ENCODE data around the gene STOML1. TPM values are rescaled to one million over a fixed set of nuclear protein-coding genes. Genes with fewer than 3 reads are reported as not detected.

STOML1 gene
- total RNA-seq, 1 experiment from 2014 or later = 5.0 TPM

DNA sequence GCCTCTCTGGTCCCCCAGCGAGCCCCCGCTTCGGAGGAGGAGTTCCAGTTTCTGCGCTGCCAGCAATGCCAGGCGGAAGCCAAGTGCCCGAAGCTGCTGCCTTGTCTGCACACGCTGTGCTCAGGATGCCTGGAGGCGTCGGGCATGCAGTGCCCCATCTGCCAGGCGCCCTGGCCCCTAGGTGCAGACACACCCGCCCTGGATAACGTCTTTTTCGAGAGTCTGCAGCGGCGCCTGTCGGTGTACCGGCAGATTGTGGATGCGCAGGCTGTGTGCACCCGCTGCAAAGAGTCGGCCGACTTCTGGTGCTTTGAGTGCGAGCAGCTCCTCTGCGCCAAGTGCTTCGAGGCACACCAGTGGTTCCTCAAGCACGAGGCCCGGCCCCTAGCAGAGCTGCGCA is 5.9 kb upstream of the STOML1 start (continued):
- TF ChIP-seq, protein P1, sequence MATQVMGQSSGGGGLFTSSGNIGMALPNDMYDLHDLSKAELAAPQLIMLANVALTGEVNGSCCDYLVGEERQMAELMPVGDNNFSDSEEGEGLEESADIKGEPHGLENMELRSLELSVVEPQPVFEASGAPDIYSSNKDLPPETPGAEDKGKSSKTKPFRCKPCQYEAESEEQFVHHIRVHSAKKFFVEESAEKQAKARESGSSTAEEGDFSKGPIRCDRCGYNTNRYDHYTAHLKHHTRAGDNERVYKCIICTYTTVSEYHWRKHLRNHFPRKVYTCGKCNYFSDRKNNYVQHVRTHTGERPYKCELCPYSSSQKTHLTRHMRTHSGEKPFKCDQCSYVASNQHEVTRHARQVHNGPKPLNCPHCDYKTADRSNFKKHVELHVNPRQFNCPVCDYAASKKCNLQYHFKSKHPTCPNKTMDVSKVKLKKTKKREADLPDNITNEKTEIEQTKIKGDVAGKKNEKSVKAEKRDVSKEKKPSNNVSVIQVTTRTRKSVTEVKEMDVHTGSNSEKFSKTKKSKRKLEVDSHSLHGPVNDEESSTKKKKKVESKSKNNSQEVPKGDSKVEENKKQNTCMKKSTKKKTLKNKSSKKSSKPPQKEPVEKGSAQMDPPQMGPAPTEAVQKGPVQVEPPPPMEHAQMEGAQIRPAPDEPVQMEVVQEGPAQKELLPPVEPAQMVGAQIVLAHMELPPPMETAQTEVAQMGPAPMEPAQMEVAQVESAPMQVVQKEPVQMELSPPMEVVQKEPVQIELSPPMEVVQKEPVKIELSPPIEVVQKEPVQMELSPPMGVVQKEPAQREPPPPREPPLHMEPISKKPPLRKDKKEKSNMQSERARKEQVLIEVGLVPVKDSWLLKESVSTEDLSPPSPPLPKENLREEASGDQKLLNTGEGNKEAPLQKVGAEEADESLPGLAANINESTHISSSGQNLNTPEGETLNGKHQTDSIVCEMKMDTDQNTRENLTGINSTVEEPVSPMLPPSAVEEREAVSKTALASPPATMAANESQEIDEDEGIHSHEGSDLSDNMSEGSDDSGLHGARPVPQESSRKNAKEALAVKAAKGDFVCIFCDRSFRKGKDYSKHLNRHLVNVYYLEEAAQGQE (IDR thresholded peaks at IDR 0.05; ENCODE audit: low read depth) = no peak
- TF ChIP-seq, protein P2, sequence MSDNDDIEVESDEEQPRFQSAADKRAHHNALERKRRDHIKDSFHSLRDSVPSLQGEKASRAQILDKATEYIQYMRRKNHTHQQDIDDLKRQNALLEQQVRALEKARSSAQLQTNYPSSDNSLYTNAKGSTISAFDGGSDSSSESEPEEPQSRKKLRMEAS (IDR thresholded peaks at IDR 0.05) = no peak
- no peak for TF ChIP-seq EZH2phosphoT487 (IDR thresholded peaks at IDR 0.05; ENCODE audit: borderline replicate concordance)

DNA sequence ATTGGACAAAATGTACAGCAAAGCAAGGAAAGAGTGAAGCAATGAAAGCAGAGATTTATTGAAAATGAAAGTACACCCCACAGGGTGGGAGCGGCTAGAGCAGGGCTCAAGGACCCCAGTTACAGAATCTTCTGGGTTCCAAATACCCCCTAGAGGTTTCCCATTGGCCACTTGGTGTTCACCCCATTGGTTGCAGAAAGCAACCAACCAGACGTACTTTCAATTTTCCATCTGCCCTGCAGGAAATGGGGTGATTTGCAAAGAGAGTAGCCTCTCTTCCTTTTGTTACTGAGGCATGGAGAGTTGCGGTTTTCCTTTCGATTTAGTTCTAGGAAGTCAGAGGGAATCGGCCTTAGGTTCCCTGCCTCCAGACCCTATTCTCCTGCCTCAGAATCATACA is 4.8 kb upstream of the STOML1 start:
- ChIA-PET CTCF (interaction anchor here (1.3 kb wide), 1 partner anchor 40 kb away, joined by 3 read pairs; no protein-coding TSS in a partner anchor), POLR2A (no interaction called here), RAD21 (ENCODE audit: low non-redundant PET in 1 of 2, low total read pairs in 2 of 2, uncharacterized antibody in 2 of 2, unreplicated experiment in 2 of 2) (no interaction called here)
- no peak overlapping the region for H2AFZ ChIP-seq (ENCODE audit: low read depth, low read length, poor library complexity, severe bottlenecking)
- no peaks in the 10 kb centered on the region for H3K9me3 ChIP-seq (ENCODE audit: control insufficient read depth in 1 of 2, insufficient read depth in 1 of 2, low read depth in 1 of 2, low read length in 2 of 2)
- no TSS peak for BruUV-seq (replicated peaks)
- H3K36me3 ChIP-seq (ENCODE audit: control insufficient read depth in 1 of 2, insufficient read depth in 2 of 2, low read length in 2 of 2) = 0 out of 4 replicates have a peak, but pooled peaks cover 3 to 11% of the 10 kb centered on the region in 2 experiments
- no peak overlapping the region for H3K9ac ChIP-seq (ENCODE audit: low read length)
- no peaks in the 10 kb centered on the region for H3K27me3 ChIP-seq (ENCODE audit: insufficient read depth, low read length)
- H3K4me1 ChIP-seq (ENCODE audit: control insufficient read depth in 1 of 2, insufficient read depth in 2 of 2, low read length in 2 of 2) = peaks cover 6 to 23% of the 10 kb centered on the region in 2 experiments; a peak in 3 of 4 replicates
- no peak overlapping the region for H3K27ac ChIP-seq (ENCODE audit: low read depth, low read length)
- H3K4me2 ChIP-seq (ENCODE audit: low read length) = no peak overlapping the region
- intact Hi-C loops (cut with micrococcal nuclease) = no loop called here
- H3K9me2 ChIP-seq (ENCODE audit: insufficient read depth) = no peaks in the 10 kb centered on the region
- no peaks in the 10 kb centered on the region for H4K20me1 ChIP-seq (ENCODE audit: insufficient read depth)
- ATAC-seq (no peak), DNase-seq (ENCODE audit: low read depth, low spot score) (no peak)
- H3K79me2 ChIP-seq (ENCODE audit: insufficient read depth, low read length) = peaks cover 6% of the 10 kb centered on the region
- H3K4me3 ChIP-seq (replicated peaks in 1 of 2; ENCODE audit: low read depth in 1 of 2, low read length in 2 of 2) = no peak overlapping the region
- TF ChIP-seq SRF (IDR thresholded peaks at IDR 0.05; ENCODE audit: low read depth) (no peak), SIN3A (IDR thresholded peaks at IDR 0.05; ENCODE audit: low read depth) (no peak), POLR2A (IDR thresholded peaks at IDR 0.05; ENCODE audit: borderline replicate concordance, extremely low read depth, insufficient read depth, insufficient read length) (no peak), RAD21 (IDR thresholded peaks at IDR 0.05; ENCODE audit: low read depth) (no peak), ZFX (IDR thresholded peaks at IDR 0.05) (no peak), CBX3 (IDR thresholded peaks at IDR 0.05; ENCODE audit: low read depth) (no peak), JUND (IDR thresholded peaks at IDR 0.05) (no peak), TCF7L2 (IDR thresholded peaks at IDR 0.05; ENCODE audit: borderline replicate concordance, extremely low read depth, insufficient read depth, insufficient read length) (no peak), EGR1 (IDR thresholded peaks at IDR 0.05; ENCODE audit: low read depth) (no peak), EZH2 (IDR thresholded peaks at IDR 0.05) (no peak), EZH2phosphoT487 (IDR thresholded peaks at IDR 0.05; ENCODE audit: borderline replicate concordance) (no peak), ZNF274 (IDR thresholded peaks at IDR 0.05; ENCODE audit: low read depth, low read length) (no peak), ELF1 (IDR thresholded peaks at IDR 0.05; ENCODE audit: borderline replicate concordance, low read depth) (no peak), SP1 (IDR thresholded peaks at IDR 0.05; ENCODE audit: low read depth) (no peak), YY1 (IDR thresholded peaks at IDR 0.05; ENCODE audit: extremely low read depth, insufficient replicate concordance, low read depth, low read length) (no peak), POLR2AphosphoS5 (IDR thresholded peaks at IDR 0.05; ENCODE audit: low read depth, low read length) (no peak)
- TF ChIP-seq, protein P3, sequence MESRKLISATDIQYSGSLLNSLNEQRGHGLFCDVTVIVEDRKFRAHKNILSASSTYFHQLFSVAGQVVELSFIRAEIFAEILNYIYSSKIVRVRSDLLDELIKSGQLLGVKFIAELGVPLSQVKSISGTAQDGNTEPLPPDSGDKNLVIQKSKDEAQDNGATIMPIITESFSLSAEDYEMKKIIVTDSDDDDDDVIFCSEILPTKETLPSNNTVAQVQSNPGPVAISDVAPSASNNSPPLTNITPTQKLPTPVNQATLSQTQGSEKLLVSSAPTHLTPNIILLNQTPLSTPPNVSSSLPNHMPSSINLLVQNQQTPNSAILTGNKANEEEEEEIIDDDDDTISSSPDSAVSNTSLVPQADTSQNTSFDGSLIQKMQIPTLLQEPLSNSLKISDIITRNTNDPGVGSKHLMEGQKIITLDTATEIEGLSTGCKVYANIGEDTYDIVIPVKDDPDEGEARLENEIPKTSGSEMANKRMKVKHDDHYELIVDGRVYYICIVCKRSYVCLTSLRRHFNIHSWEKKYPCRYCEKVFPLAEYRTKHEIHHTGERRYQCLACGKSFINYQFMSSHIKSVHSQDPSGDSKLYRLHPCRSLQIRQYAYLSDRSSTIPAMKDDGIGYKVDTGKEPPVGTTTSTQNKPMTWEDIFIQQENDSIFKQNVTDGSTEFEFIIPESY (IDR thresholded peaks at IDR 0.05; ENCODE audit: extremely low read depth, insufficient replicate concordance, low read length) = no peak
- TF ChIP-seq, protein P4, sequence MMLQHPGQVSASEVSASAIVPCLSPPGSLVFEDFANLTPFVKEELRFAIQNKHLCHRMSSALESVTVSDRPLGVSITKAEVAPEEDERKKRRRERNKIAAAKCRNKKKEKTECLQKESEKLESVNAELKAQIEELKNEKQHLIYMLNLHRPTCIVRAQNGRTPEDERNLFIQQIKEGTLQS (IDR thresholded peaks at IDR 0.05) = no peak
- TF ChIP-seq, protein P2 (IDR thresholded peaks at IDR 0.05) = no peak

Measured in HCT116 (cell line).